ENCODE results near the gene ITPR1.
"Not testable (repeated sequence)": the region's sequence is repeated elsewhere in the genome, so short reads cannot be mapped to it uniquely, and the experiment has no call there.

The ITPR1 gene

DNA sequence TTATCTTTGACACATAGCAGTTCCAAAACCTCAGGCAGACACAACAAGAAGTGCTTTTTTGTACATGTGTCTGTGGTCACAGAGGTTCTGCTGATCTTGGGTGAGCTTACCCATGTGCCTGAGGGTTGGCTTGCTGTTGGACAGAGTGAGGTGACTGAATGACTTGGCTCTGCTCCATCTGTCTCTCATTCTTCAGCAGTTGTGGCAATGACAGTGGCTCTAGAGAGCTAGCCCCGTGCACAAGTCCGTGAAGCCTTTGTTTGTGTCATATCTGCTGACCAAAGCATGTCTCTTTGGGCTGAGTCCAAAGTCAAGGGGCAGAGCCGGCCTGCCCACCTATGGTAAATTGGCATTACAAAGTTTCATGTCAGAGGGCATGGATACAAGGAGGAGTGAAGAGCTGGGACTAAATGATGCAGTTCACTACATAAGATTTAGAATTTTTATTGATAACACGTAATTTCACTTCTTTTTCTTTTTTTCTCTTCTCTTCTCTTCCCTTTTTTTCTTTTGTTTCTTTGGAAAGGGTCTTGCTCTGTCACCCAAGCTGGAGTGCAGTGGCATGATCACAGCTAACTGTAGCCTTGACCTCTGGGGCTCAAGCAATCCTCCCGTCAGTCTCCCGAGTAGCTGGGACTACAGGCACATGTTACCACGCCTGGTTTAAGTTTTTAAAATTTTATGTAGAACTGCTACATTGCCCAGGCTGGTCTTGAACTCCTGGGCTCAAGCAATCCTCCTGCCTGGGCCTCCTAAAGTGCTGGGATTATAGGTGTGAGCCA is 77.9 kb downstream of the ITPR1 start:
- no peak for DNase-seq (ENCODE audit: low read depth in 2 of 2)

DNA sequence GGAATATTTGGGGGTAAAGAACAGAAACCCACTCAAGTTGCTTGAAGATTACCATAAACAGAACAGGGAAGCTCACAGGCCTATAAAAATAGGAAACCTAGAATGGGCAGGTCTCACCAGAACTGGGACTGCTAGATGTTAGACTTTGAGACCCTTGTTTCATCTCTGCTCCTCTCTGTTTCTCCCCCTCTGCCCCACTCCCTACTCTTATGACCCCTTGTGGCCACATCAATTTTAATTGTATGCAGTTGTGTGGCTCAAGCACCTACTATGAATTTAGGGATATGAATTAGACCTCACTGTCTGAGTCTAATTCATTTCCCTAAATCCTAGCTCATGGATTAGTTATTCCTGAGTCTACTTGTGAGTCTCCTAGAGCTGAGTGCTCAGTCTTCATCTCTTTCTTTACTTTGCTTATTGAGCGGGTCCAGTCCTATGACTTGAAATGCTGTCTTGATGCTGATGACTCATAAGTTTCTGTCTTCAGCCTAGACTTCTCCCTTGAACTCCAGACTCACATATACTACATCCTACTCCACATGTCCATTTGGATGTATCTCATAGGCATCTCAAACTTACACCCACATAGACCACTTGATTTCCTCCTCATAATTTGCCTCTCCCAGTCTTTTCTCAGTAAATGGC is 78.7 kb downstream of the ITPR1 start:
- DNase-seq (ENCODE audit: low read depth in 2 of 2) = no peak

DNA sequence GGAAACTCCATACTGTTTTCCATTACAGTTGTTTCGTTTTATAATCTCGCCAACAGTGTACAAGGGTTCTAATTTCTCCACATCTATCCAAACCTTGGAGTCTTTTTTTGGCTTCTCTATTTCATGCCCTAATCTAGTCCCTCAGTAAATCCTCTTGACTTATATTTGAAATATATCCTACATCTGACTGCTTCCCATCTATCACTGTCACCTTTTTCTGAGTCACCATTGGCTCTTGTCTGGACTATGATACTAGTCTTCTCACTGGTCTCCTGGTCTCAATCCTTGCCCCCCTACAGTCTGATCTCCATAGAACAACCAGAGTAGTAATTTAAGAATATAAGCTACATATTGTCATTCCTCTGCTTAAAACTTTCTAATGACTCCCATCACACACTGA is 80.0 kb downstream of the ITPR1 start:
- no peak for DNase-seq (ENCODE audit: low read depth in 2 of 2)

DNA sequence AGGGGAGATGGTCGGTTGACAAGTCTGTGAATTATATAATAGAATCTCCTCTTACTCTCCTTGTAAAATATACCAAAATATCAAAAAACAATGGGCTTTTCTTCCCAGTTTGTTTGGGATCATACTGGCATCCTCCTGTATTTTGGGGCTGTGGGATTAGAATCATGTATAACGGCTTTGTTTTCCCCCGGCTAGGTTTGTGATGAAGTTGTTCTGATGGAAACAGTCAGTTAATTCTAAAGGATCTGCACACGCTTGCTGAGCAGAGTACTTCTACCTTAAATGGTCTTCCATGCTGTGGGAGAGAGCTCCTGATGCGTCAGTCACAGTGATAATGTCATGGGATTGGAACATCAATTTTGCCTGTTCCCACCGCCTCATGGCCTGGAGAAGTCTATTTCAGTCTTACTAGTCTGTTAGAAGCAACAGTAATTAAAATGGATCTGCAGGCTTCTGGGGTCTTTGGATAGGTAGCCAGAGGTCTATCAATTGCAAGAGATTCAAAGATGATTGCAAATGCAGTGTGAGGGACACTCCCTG is 81.3 kb downstream of the ITPR1 start:
- no peak for DNase-seq (ENCODE audit: low read depth in 2 of 2)

DNA sequence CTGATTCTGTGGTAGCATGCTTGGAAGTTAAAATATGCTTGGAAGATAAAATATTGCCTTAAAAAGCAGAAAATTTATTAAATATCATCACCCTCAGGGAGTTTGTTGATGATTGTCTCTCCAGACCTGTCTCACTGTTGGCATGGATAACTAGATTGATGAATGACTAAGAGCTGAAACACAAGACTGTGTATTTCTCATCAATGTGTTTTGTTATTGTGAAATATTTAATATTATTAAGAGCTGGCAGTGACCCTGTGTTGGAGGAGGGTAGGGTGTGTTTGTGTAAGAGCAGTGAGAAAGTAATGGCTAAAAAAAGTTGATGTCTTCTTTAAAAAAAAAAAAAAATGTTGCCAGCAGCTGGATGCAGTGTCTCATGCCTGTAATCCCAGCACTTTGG is 82.2 kb downstream of the ITPR1 start:
- no peak for DNase-seq (ENCODE audit: low read depth in 2 of 2)

DNA sequence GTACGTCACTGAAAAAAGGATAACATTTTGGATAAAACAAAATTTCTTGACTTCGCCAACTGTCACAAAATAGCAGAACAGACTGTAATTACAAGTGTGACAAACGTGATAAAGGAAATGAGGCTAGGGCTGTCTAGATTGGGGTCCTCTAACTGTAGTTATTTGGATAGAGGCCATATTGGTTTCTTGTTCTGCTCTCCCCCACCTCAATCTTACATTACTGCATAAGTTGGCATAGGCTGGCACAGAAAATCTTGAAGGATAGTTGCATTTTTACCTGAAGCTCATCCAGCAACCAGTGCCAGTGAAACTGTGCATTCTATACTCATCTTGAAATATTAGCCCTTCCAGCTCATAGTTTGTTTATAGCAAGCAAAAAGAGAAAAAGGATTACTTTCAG is 84.6 kb downstream of the ITPR1 start:
- DNase-seq (ENCODE audit: low read depth in 2 of 2) = no peak

DNA sequence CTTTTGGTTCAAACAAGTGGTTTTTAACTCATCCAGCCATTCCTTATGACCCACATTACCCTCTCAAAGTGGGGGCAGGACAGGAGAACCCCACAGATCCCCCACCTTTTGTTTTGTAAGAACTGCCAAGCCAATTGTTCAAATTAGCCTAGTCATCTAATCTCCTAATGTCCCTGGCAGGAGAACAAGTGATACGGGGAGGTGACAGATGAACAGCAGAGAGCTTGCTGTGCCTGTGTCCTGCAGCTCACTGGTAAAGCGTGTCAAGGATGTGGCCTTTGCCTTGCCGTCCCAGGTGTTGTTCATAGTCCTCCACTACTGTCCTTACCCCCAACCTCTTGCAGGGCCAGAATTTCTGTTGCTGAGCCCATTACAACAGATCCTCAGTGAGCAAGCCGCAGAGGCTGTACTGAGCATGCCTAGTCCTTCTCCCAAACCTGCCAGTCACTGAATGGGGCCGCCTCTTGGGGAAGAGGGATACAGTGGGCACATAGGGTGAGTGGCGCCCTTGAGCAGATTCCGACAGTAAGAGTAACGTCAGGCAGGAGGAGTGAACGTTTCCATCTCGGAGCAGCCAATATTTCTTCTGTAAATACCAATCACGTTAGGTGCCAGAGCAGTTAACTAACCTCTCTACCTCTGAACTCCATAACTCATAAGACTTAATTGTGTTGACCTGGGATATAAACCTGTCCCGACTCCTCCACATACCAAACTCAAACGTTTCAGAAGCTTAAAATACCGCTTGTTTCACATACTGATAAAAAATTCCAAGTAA is 87.4 kb downstream of the ITPR1 start:
- DNase-seq (ENCODE audit: low read depth in 2 of 2) = no peak

DNA sequence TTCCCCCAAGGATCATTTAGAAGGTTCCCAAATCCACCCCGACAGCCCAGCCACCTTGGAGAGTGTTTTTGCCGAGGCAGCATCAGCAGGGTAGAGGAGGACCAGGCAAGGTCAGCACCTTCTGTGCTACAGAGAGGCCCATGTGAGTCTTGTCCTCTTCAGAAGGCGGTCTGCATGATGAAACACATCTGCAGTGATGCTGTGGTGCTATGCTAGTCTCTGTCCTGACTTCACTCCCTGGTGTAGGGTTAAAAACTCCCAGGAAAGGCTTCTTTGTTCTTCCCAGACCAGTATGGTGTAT is 87.9 kb downstream of the ITPR1 start:
- no peak for DNase-seq (ENCODE audit: low read depth in 2 of 2)

DNA sequence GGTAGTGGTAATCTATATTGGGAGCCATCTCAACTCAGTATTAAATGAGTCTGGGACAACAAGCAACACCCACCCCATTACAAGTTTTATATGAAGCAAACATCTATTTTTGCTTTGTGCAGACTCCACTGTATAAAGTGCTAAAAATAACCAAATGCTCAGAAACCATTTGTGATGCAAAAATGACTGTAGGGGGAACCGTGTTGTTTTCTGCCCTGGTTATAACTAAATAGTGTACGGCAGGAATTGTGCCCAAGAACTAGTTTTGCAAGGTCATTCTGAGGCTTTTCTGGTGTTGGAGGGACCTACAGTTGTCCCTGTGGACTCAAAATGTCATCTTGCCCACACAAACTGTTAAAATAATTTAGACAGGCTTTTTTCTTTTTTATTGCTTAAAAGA is 88.3 kb downstream of the ITPR1 start:
- DNase-seq (ENCODE audit: low read depth in 2 of 2) = no peak

DNA sequence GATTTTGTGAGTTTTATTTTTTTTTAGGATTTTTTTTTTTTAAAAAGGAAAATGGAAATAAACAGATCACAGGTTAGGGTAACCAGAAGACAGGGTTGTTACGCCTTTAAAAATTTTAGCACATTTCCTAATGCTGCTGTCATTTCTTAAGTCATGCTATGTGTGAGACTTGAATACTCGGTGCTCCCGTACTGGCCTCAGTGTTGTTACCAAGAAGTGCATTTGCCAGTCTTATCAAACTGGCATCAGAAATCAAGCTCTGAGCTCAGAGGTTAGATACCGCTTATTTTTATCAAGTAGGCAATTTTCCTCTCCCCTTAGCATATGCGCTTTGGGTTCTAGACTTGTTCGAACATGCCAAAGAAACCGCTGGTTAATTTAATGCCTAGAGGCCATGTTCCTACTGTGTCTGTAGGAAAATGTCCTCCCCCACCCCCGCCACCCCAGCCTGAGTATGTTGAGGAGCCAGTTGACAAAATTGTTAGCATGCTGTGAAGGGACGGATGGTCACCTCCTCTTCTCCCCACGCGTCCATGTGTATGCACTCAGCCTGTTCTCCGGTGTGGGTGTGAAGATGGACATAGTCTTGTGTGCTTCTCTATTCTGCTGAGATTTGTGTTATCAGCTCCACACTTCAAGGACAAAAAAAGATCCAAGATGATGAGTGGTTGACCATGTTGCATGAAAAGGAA is 88.9 kb downstream of the ITPR1 start:
- no peak for DNase-seq (ENCODE audit: low read depth in 2 of 2)

DNA sequence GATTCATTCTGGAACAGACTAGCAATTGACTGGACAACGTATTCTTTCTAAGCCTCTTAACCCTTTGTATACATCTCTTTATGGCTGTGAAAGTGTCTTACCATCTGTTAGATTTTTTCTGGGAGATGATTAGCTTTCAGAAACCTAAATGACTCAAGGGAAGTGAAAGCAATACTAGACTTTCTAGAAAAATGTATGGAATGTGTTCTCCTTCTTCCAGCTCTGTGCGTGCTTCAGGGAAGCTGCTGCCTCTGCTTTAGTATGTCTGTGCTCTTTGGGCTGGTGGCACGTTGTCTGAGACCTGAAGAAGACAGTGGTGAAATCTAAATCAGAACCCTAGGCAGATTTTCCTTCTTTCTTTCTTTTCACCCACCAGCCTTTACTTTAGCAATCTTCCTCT is 89.5 kb downstream of the ITPR1 start:
- DNase-seq (ENCODE audit: low read depth in 2 of 2) = no peak

DNA sequence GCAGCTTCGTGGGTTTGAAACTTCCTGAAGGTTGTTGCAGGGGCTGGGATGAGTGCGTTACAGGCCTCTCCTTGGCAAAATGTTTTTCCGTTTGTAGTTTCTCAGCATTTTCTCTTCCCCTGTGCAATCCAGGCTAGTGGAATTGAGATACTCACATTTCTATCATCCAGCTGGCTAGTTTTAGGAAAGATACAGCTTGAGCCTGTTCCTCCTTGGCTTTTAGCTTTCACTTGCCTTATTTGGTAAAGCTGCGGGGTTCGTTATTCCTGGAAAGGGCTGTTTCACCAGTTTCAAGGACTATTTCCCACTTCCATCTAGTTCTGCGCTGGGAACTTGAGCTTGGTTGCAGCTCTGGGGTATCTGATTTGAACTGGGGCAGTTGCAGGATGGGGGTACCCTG is 90.3 kb downstream of the ITPR1 start:
- no peak for DNase-seq (ENCODE audit: low read depth in 2 of 2)

DNA sequence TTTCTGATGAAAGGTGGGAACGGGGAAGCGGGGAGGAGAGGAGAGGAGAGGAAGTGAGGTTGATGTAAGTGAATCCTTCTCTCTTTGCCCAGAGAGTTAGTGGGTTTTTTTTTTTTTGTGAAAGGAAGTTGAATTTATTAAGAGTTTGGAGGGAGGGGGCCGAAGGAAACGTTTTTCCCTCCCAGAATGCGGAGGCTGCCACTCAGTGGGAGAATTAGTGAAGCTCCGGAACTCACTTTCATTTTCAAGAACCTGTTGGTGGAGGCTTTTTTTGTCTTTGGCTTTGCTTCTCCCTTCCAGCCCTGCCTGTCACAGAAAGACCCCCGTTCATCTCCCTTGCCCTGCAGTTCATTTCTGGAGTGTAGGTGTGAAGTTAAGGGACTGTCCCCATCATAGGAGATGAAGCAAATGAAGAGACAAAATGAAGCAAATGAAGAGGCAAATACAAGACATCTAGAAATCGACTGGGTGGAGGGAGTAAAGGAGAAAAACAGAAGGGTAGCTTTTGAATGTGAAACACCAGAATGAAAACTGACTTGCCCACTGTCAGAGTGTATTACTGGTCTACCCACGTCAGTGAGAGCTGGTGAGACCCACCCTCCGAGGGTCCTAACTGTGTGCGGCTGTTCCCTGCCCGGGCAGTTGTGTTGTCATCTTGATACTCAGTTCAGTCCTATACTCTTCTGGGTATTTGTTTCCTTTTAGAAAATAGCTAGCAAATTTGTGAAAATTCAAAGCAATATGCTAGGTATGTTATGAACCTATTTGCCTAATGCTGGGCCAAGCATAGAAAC is 91.5 kb downstream of the ITPR1 start:
- no peak for DNase-seq (ENCODE audit: low read depth in 2 of 2)

DNA sequence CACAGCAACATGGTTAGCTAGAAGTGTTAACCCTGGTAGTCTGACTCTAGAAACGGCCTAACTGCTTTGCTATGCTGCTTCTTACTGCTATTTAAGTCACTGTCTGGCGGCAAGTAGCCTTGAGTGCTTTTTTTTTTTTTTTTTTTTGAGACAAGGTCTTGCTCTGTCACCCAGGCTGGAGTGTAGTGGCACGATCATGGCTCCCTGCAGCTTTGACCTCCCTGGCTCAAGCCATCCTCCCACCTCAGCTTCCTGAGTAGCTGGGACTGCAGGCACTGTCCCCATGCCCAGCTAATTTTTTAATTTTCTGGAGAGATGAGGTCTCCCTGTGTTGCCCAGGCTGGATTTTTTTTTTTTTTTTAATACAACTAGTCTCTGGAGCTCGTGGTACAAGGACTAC is 93.2 kb downstream of the ITPR1 start:
- no peak for DNase-seq (ENCODE audit: low read depth in 2 of 2)

DNA sequence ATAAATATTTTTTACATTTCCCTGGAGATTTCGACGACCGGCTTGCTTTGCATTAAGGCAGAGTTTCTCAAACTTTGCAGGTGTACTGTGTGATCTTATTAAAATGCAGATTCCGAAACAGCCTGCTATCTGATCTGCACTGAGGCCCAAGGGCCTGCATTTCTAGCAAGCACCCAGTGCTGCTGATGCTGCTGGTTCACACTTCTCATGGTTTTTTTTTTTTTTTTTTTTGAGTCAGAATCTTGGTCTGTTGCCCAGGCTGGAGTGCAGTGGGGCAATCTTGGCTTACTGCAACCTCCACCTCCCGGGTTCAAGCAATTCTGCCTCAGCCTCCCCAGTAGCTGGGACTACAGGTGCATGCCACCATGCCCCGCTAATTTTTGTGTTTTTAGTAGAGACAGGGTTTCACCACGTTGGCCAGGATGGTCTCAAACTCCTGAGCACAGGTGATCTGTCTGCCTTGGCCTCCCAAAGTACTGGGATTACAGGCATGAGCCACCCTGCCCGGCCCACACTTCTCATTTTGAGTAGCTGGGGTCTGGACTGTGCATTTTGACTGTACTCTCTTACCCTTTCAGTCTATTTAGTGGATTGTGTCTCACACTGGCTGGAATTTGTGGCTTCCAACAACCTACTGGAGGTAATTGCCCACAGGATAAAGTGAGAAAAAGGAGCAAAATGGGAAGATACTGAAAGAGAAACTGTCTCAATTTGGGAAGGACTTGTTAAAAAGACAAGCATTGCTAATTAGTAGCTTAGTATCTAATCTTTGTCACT is 94.1 kb downstream of the ITPR1 start:
- no peak for DNase-seq (ENCODE audit: low read depth in 2 of 2)

DNA sequence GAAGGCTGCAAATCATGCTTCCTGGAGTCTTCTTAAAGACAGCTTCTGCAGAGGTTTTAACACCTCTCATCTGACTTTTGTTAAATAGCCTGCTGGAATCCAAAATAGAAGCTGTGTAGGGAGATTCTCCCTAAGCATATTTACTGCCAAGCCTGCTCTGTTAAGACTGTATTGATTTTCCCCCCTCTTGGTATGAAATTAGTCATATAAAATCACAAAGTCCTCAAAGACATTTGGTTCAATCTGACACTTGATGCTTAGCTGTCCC is 94.6 kb downstream of the ITPR1 start:
- DNase-seq (ENCODE audit: low read depth in 2 of 2) = no peak

DNA sequence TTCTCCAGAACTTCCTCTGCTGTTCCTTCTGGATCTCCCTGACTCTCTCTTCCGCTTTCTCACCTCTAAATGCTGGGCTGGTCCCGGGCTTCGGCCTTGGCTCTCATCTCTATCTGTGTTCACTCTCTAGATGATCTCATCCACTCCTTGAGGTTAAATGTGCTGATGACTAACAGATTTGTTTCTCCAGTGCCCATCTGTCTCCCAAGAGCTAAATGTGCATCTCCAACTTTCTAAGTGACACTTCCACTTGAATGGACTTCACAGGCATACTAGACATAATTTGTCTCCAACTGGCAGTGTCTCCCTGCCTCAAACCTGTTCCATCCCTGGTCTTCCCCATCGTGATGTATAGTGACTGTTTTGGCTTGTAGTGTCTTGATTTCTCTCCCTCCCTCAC is 95.3 kb downstream of the ITPR1 start:
- no peak for DNase-seq (ENCODE audit: low read depth in 2 of 2)

DNA sequence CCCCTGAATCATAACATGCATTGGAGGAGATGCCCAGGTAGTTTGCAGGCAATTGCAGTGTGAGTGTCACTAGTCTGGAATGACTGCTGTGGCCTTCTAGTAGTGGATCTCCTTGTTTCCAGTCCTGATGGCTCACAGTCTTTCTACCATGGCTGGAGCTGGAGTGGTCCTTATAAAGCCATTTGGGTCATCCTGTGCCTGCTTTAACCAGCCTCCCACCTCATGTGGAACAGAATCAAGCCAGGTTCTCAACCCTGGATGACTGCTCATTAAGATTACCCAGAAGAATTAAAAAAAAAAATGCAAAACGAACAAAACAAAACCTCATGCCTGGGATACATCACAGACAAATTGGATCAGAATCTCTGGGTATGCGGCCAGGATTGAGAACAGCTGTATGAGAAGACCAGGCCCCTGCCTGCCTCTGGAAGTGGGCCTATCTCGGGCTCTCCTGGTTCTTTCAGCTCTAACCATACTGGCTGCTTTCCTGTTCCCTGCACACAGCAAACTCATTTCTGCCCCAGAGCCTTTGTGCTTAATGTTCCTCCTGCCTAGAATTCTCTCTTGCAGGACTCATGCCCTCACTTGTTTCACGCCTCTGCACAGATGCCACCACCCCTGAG is 96.4 kb downstream of the ITPR1 start:
- no peak for DNase-seq (ENCODE audit: low read depth in 2 of 2)

DNA sequence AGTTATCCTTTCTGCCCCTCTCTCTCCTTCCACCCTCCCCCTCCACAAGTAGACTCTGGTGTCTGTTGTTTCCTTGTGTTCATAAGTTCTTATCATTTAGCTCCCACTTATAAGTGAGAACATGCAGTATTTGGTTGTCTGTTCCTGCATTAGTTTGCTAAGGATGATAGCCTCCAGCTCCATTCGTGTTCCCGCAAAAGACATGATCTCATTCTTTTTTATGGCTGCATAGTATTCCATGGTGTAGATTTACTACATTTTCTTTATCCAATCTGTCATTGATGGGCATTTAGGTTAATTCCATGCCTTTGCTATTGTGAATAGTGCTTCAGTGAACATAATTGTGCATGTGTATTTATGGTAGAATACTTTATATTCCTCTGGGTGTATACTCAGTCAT is 97.7 kb downstream of the ITPR1 start:
- not testable (repeated sequence) for DNase-seq (ENCODE audit: low read depth in 2 of 2)

DNA sequence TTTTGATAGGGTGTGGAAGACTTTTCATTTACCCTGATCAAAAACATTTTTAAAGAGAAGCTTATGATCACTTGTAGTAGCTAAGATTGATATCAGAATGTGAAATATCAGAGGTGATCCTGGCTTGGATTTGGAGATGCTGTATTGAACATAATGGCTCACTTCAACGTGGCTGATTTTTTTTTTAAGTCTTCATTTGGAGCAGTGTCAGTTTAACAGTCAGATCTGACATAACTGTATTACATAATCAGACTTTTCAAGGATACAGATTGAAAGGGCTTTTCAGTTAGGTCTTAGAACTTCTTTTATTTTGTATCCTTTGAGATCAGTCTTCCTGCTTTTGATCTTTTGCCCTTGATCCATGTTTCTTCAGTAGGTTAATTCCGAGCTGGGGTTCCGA is 98.5 kb downstream of the ITPR1 start:
- no peak for DNase-seq (ENCODE audit: low read depth in 2 of 2)
